Astrocyte of the hippocampus (primary cell): Measurements from ENCODE around the gene REXO1.

Experiments used
- DNase-seq: peaks from one replicate; pipeline ENCODE4 v3.0.0; 2011; ENCODE audit warnings: low read depth, low spot score

Gene REXO1

GRCh38 chr19:1766800-1767352 lies 81.4 kb downstream of the REXO1 start:
- no peak for DNase-seq

GRCh38 chr19:1765904-1766799 lies 82.1 kb downstream of the REXO1 start:
- DNase-seq = no peak
